ENCODE measurements around the gene CTDNEP1.

GRCh38 chr17:7290166-7290565 lies 38.6 kb upstream of the CTDNEP1 start:
- TF ChIP-seq CTCF (IDR thresholded peaks at IDR 0.05): no peak
- no peak for TF ChIP-seq POLR2A (IDR thresholded peaks at IDR 0.05)
- TF ChIP-seq POLR2AphosphoS5 (IDR thresholded peaks at IDR 0.05; ENCODE audit: insufficient read depth in 1 of 2, low read depth in 1 of 2): no peak

Data from vagina (tissue), 2 donors.